Measurements from ENCODE around the gene PAF1.

The PAF1 gene

GRCh38 chr19:39356073-39356472, 34.8 kb downstream of the PAF1 start:
- Histone ChIP-seq H3K4me3 (ENCODE audit: low read depth, low read length, poor library complexity, severe bottlenecking) (no peak overlapping the region), H2AFZ (ENCODE audit: low read length) (no peak overlapping the region), H3K27me3 (ENCODE audit: insufficient read depth, low read length) (no peaks in the 10 kb centered on the region), H3K27ac (ENCODE audit: low read depth, low read length, poor library complexity, severe bottlenecking) (no peak overlapping the region), H4K20me1 (ENCODE audit: insufficient read depth, low read length) (no peaks in the 10 kb centered on the region), H3F3A (ENCODE audit: insufficient read depth, low read length) (no peaks in the 10 kb centered on the region), H3K79me2 (ENCODE audit: insufficient read depth, low read length) (no peaks in the 10 kb centered on the region), H3K36me3 (ENCODE audit: insufficient read depth, low read length) (peaks cover 87% of the 10 kb centered on the region), H3K9ac (ENCODE audit: low read length) (no peak overlapping the region), H3K4me1 (ENCODE audit: insufficient read depth, low read length, severe bottlenecking) (no peaks in the 10 kb centered on the region), H3K4me2 (ENCODE audit: low read length) (no peak overlapping the region), H3K9me2 (ENCODE audit: low read depth, low read length) (no peaks in the 10 kb centered on the region), H3K9me3 (ENCODE audit: low read length) (no peaks in the 10 kb centered on the region)
- no peak for TF ChIP-seq EZH2 (IDR thresholded peaks at IDR 0.05; ENCODE audit: borderline replicate concordance, low read length)
- TF ChIP-seq CTCF (IDR thresholded peaks at IDR 0.05; ENCODE audit: low read length), result no peak

- no peak for TF ChIP-seq CTCF (IDR thresholded peaks at IDR 0.05; ENCODE audit: low read length)
- TF ChIP-seq EZH2 (IDR thresholded peaks at IDR 0.05; ENCODE audit: borderline replicate concordance, low read length), result no peak
- Histone ChIP-seq H3K36me3 (ENCODE audit: insufficient read depth, low read length) (peaks cover 78% of the 10 kb centered on the region), H3K79me2 (ENCODE audit: insufficient read depth, low read length) (no peaks in the 10 kb centered on the region), H4K20me1 (ENCODE audit: insufficient read depth, low read length) (no peaks in the 10 kb centered on the region), H3K4me2 (ENCODE audit: low read length) (no peak overlapping the region), H3K4me1 (ENCODE audit: insufficient read depth, low read length, severe bottlenecking) (no peaks in the 10 kb centered on the region), H3K27me3 (ENCODE audit: insufficient read depth, low read length) (no peaks in the 10 kb centered on the region), H3K9me2 (ENCODE audit: low read depth, low read length) (no peaks in the 10 kb centered on the region), H3K9ac (ENCODE audit: low read length) (no peak overlapping the region), H3K9me3 (ENCODE audit: low read length) (no peaks in the 10 kb centered on the region), H3F3A (ENCODE audit: insufficient read depth, low read length) (no peaks in the 10 kb centered on the region), H2AFZ (ENCODE audit: low read length) (no peak overlapping the region), H3K4me3 (ENCODE audit: low read depth, low read length, poor library complexity, severe bottlenecking) (no peak overlapping the region), H3K27ac (ENCODE audit: low read depth, low read length, poor library complexity, severe bottlenecking) (no peak overlapping the region)
These were observed 35.7 kb downstream of the PAF1 start for GRCh38 chr19:39355253-39355652.

- H4K20me1 ChIP-seq (ENCODE audit: insufficient read depth, low read length), result no peaks in the 10 kb centered on the region
- peaks cover 72% of the 10 kb centered on the region for H3K36me3 ChIP-seq (ENCODE audit: insufficient read depth, low read length)
- no peaks in the 10 kb centered on the region for H3K9me2 ChIP-seq (ENCODE audit: low read depth, low read length)
- no peaks in the 10 kb centered on the region for H3K79me2 ChIP-seq (ENCODE audit: insufficient read depth, low read length)
- no peaks in the 10 kb centered on the region for H3K4me1 ChIP-seq (ENCODE audit: insufficient read depth, low read length, severe bottlenecking)
- no peak overlapping the region for H2AFZ ChIP-seq (ENCODE audit: low read length)
- H3F3A ChIP-seq (ENCODE audit: insufficient read depth, low read length), result no peaks in the 10 kb centered on the region
- no peak overlapping the region for H3K27ac ChIP-seq (ENCODE audit: low read depth, low read length, poor library complexity, severe bottlenecking)
- TF ChIP-seq EZH2 (IDR thresholded peaks at IDR 0.05; ENCODE audit: borderline replicate concordance, low read length) (no peak), CTCF (IDR thresholded peaks at IDR 0.05; ENCODE audit: low read length) (no peak)
- no peak overlapping the region for H3K9ac ChIP-seq (ENCODE audit: low read length)
- no peak overlapping the region for H3K4me3 ChIP-seq (ENCODE audit: low read depth, low read length, poor library complexity, severe bottlenecking)
- H3K4me2 ChIP-seq (ENCODE audit: low read length), result no peak overlapping the region
- no peaks in the 10 kb centered on the region for H3K27me3 ChIP-seq (ENCODE audit: insufficient read depth, low read length)
- no peaks in the 10 kb centered on the region for H3K9me3 ChIP-seq (ENCODE audit: low read length)
These were observed 38.3 kb downstream of the PAF1 start for GRCh38 chr19:39352381-39353255.

Measured in OCI-LY1 (cell line).